HG03095 (cell line): ENCODE measurements around the gene SYTL3.
"Not testable (repeated sequence)": the region's sequence is repeated elsewhere in the genome, so short reads cannot be mapped to it uniquely, and the experiment has no call there.

ENCODE experiments used
- ATAC-seq: cut with Tn5 transposase; IDR thresholded peaks from one replicate; pipeline ENCODE4 v1.9.1; 2021; ENCODE audit warnings: moderate library complexity; ENCODE audit not compliant: unreplicated experiment

SYTL3 gene

GRCh38 chr6:158638324-158638854 lies 11.5 kb upstream of the SYTL3 start:
- no peak for ATAC-seq

DNA sequence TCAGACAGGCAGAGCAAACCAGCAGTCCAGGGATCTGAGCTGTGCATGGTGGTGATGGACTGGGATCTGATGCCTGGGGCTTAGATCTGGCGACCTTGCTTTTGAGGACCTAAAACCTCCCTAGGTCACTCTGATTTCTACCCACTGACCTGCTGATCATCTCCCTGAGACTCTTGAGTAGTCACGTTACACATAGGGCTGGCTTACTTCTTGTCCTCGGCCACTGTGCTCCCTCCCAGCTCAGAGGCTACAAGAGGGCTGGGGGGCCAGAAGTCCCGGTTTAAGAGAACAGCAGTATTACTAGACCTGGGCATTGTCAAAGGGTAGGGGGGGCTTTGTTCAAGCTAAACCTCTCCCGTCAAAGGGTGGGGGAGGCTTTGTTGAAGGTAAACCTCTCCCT lies 10.8 kb upstream of the SYTL3 start:
- ATAC-seq = no peak

- ATAC-seq = no peak
Measured at GRCh38 chr6:158640519-158640918, 9.3 kb upstream of the SYTL3 start.

DNA sequence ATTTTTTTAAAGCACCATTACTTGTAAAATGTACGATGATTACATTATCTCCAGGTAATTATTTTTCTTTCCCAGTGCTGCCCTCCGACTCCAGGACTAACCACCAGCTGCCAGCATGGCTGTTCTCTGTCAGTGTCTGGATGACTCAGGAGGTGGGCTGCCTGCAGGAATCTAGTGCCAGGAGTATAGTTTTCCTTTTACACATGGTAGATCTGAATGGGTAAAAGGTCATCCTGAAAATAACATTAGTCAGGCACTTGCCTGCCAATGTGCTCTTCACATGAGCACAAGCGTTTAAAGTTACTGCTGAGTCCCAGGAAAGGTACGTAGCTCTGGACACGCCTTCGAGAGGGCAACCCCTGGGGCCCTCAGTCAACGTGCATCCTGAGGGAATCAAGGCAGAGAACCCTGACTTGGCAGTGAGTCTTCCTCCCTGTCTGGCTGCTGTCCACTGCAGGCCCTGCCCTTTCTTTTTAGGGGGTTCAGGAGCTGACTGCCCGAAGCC lies 7.7 kb upstream of the SYTL3 start:
- no peak for ATAC-seq

- ATAC-seq = no peak
Measured at GRCh38 chr6:158643836-158644230, 6.0 kb upstream of the SYTL3 start.

GRCh38 chr6:158644231-158645063 lies 5.4 kb upstream of the SYTL3 start, which contains the start of gene DYNLT1:
TSS of gene DYNLT1 (minus strand) at chr6:158644743. CDS start at chr6:158644708, 35 bp downstream.
- ATAC-seq = peak; percentile 45

GRCh38 chr6:158645064-158646022 lies 4.5 kb upstream of the SYTL3 start:
- no peak for ATAC-seq

- no peak for ATAC-seq
Measured at GRCh38 chr6:158646023-158646910, 3.6 kb upstream of the SYTL3 start.

DNA sequence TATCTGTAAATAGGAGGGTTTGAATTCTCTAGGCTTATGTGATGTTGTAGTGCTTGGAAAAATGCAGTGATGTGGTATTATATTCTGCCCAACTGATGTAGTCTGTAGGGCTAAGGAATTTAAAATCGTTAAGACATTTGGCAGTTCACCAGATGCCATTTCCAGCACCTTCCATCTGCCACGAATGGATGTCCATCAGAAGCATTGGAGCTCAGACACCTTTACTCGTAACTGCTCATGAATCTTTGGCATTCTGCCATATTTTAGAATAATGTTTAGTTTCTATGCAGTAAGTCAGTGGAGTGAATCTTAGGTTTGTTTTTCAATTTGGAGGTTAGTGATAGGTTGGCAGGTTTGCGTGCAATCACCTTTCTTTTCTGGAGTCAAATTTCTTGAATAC lies 2.4 kb upstream of the SYTL3 start:
- no peak for ATAC-seq

- ATAC-seq = peak; percentile 32
Measured at GRCh38 chr6:158648682-158649131, 1.1 kb upstream of the SYTL3 start.

GRCh38 chr6:158651981-158652737 lies 2.3 kb downstream of the SYTL3 start:
- ATAC-seq = not testable (repeated sequence)

- ATAC-seq = peak; percentile 41
Measured at GRCh38 chr6:158653577-158654354, 3.9 kb downstream of the SYTL3 start.

DNA sequence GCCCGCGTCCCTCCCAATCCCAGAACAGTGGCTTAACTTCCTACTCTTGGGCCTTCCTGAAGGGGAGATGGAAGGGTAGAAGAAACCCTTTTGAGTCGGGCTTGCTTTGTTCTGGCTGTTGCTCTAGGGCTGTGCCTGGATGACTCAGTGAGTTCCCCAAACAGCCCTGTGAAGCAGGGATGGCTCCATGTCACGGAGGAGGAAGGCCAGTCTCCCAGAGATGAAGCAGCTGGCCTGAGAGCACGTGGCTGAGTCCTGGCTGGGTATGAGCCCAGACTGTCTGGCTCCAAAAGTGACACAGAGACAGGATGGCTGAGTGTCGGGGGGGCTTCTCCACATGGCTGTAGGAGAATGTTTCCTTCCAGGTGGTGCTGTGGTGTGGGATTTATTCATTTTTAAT lies 4.6 kb downstream of the SYTL3 start:
- ATAC-seq = no peak

DNA sequence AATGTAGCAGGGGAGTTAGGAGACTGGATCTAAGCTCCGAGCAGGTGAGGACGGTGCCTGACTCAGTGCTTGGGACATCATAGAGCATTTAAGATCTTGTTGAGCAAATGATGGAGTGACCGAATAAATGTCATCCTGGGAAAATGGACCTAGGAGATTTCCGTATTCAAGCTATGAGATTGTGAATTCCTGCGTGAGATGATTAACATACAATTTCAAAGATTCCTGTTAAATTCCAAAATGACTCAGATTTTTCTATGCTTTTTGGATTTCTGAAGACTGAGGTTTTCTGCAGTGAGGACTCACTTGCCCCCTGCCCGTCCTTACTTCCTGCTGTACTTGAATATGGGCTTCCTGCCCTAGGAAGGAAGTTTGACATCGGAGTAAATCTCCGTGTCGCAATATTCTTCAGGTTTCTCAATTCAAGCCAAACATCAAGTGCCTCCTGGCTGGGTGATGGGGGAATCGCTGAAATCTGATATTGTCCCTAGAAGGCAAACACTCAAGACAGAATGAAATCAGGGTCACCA lies 5.2 kb downstream of the SYTL3 start:
- no peak for ATAC-seq

DNA sequence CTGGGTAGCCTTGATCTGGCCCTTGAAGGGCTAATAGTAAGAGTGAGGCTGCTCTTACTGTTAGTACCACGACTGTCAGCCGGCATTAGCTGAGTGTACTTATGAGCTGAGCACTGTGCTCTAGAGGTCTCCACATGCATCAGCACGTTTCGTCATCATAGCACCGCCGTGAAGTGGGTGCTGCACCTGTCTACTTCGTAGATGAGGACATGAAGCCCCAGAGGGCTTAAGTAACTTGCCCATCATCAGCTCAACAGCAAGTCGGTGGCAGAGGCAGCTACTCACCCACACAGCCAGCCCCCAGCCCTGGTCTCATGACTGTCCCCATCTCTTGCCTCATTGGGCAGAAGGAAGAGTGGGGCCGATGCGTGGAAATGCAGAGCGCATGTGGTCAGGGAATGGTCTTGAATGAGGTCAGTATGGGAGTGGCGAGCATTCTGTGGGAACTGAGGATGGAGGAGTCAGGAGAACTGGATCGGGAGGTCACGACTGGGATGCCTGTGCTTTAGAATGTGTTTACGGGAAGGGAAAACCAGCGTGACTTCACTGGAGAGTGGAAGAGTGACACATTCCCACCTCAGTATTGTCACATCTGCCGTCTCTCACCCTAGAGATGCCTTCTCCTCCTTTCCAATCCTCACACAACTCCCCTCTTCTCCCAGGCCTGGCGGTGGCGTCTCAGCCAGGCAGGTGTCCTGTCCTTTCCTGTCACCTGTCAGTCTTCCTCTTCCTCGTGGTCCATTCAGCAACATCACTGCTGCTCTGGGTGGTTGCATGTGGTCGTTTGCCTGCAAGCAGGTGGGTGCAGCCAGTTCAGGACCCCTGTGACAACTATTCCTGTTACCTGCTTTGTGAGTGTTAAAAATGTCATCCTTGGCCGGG lies 6.0 kb downstream of the SYTL3 start:
- no peak for ATAC-seq

DNA sequence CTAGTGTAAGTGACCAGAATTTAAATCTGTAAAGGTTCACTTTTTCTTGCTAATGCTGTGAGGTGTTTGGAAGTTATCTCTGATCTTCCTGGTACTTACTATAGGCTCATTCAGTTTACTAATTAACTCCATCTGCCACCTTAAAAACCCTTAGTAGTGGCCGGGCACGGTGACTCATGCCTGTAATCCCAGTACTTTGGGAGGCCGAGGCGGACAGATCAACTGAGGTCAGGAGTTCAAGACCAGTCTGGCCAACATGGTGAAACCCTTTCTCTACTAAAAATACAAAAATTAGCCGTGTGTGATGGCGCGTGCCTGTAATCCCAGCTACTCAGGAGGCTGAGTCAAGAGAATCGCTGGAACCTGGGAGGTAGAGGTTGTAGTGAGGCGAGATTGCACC lies 7.1 kb downstream of the SYTL3 start:
- ATAC-seq = not testable (repeated sequence)

DNA sequence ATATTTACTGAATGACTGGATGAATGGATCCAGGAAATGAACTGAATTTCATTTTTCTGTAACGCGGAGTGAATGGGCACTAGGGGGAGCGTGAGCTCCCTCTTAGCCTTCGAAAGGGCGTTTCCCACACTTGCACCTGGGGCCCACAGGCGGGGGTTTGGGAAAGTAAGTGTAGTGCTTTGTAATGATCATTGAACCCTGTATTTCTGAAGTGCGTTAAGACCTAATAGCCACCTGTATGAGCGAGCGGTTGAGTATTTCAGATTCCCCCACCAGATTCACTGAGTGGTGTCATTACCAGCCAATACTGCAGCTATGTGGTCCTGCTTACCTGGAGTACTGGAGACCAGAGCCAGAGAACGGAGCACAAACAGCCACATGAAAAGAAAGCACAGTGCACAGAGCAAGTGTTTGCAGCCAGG lies 10.5 kb downstream of the SYTL3 start:
- peak; percentile 59 for ATAC-seq
